ENCODE data around the gene NDUFV1.
"Not testable (repeated sequence)": the region's sequence is repeated elsewhere in the genome, so short reads cannot be mapped to it uniquely, and the experiment has no call there.

DNA sequence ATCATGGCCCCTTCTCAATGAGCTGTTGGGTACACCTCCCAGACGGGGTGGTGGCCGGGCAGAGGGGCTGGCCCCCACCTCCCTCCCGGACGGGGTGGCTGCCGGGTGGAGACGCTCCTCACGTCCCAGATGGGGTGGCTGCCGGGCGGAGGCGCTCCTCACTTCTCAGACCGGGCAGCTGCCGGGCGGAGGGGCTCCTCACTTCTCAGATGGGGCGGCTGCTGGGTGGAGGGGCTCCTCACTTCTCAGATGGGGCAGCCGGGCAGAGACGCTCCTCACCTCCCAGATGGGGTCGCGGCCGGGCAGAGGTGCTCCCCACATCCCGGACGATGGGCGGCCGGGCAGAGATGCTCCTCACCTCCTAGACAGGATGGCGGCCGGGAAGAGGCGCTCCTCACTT, 8.8 kb upstream of the NDUFV1 start:
- TF ChIP-seq, protein P1, sequence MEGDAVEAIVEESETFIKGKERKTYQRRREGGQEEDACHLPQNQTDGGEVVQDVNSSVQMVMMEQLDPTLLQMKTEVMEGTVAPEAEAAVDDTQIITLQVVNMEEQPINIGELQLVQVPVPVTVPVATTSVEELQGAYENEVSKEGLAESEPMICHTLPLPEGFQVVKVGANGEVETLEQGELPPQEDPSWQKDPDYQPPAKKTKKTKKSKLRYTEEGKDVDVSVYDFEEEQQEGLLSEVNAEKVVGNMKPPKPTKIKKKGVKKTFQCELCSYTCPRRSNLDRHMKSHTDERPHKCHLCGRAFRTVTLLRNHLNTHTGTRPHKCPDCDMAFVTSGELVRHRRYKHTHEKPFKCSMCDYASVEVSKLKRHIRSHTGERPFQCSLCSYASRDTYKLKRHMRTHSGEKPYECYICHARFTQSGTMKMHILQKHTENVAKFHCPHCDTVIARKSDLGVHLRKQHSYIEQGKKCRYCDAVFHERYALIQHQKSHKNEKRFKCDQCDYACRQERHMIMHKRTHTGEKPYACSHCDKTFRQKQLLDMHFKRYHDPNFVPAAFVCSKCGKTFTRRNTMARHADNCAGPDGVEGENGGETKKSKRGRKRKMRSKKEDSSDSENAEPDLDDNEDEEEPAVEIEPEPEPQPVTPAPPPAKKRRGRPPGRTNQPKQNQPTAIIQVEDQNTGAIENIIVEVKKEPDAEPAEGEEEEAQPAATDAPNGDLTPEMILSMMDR (IDR thresholded peaks at IDR 0.05 in 2 of 3, conservative IDR thresholded peaks at IDR 0.05 in 1 of 3; ENCODE audit: borderline replicate concordance in 1 of 3, insufficient read depth in 1 of 3, low read depth in 2 of 3, low read length in 2 of 3): not testable (repeated sequence)
- not testable (repeated sequence) for TF ChIP-seq ZNF274 (IDR thresholded peaks at IDR 0.05; ENCODE audit: low read depth, low read length); POLR2A (IDR thresholded peaks at IDR 0.05; ENCODE audit: borderline replicate concordance, extremely low read depth, insufficient read depth, insufficient read length); SRF (IDR thresholded peaks at IDR 0.05; ENCODE audit: low read depth); CEBPB (IDR thresholded peaks at IDR 0.05; ENCODE audit: low read depth); SIN3A (IDR thresholded peaks at IDR 0.05; ENCODE audit: low read depth)
- TF ChIP-seq, protein P2, sequence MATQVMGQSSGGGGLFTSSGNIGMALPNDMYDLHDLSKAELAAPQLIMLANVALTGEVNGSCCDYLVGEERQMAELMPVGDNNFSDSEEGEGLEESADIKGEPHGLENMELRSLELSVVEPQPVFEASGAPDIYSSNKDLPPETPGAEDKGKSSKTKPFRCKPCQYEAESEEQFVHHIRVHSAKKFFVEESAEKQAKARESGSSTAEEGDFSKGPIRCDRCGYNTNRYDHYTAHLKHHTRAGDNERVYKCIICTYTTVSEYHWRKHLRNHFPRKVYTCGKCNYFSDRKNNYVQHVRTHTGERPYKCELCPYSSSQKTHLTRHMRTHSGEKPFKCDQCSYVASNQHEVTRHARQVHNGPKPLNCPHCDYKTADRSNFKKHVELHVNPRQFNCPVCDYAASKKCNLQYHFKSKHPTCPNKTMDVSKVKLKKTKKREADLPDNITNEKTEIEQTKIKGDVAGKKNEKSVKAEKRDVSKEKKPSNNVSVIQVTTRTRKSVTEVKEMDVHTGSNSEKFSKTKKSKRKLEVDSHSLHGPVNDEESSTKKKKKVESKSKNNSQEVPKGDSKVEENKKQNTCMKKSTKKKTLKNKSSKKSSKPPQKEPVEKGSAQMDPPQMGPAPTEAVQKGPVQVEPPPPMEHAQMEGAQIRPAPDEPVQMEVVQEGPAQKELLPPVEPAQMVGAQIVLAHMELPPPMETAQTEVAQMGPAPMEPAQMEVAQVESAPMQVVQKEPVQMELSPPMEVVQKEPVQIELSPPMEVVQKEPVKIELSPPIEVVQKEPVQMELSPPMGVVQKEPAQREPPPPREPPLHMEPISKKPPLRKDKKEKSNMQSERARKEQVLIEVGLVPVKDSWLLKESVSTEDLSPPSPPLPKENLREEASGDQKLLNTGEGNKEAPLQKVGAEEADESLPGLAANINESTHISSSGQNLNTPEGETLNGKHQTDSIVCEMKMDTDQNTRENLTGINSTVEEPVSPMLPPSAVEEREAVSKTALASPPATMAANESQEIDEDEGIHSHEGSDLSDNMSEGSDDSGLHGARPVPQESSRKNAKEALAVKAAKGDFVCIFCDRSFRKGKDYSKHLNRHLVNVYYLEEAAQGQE (IDR thresholded peaks at IDR 0.05; ENCODE audit: low read depth): not testable (repeated sequence)
- TF ChIP-seq, protein P3, sequence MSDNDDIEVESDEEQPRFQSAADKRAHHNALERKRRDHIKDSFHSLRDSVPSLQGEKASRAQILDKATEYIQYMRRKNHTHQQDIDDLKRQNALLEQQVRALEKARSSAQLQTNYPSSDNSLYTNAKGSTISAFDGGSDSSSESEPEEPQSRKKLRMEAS (IDR thresholded peaks at IDR 0.05): not testable (repeated sequence)

Measured in HCT116 (cell line).